HG02759 (cell line): Measurements from ENCODE around the gene BMP10.

Experiments
- ATAC-seq: cut with Tn5 transposase; IDR thresholded peaks from one replicate; pipeline ENCODE4 v1.9.1; 2021; ENCODE audit warnings: mild to moderate bottlenecking, moderate library complexity; ENCODE audit not compliant: unreplicated experiment

The BMP10 gene

GRCh38 chr2:68871159-68871764 is at the start of gene BMP10:
BMP10 (minus strand) TSS chr2:68871397; CDS start chr2:68871358, 39 bp downstream.
- ATAC-seq: no peak

DNA sequence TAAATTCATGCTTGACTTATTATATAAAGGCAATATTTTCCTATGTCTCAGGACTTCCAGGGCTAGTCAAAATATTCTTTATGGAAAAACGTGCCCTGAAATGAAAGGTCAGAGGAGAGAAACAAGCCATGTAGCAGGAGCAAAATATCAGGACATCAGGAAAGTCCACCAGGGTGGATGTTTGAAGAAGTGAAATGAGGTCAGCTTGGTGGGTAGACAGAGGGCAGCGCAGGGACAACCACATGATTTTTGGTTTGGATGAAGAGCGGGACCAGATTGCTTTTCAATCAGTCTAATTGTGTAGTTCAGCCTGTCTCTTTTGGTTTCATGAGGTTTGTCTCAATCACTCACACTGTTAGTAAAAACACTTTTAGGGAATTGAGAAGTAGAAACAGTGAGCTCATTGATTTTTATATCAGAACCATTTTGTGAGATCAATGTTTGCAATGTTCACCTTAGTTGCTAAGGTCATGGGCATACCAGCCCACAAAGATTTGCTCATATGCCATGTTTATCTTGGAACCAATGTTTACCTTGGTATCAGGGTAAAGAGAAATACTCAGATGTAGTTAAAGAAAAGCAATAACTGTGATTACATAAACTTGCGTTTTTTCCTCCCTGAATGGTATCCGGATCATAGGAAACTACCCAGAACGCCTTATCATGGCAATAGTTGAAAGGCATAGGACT is 49.4 kb upstream of the BMP10 start:
- no peak for ATAC-seq

GRCh38 chr2:68918497-68918896 is 47.3 kb upstream of the BMP10 start:
- no peak for ATAC-seq

DNA sequence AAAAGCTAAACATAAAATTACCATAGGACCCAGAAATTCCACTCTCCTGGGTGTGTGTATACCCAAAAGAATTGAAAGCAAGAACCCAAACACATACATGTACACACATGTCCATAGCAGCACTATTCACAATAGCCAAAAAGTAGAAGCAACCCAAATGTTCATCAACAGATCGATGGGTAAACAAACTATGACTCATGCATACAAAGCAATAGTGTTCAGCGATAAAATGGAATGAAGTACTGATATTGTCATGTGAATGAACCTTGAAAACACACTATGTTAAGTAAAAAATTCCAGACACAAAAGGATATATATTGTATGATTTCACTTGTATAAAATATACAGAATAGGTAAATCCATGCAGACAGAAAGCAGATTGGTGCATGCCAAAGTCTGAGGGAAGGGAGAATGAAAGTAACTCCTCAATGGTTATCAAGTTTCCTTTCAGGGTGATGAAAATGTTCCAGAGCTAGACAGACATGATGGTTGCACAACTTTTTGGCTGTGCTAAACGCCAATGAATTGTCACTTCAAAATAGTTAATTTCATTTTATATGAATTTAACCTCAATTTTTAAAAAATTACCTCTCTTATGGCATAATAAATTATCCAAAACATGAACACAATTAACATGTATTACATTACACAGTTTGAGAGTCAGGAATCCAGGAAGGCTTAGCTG is 46.0 kb upstream of the BMP10 start:
- no peak for ATAC-seq

- ATAC-seq: no peak
Observed at GRCh38 chr2:68916226-68916625, 45.0 kb upstream of the BMP10 start.

DNA sequence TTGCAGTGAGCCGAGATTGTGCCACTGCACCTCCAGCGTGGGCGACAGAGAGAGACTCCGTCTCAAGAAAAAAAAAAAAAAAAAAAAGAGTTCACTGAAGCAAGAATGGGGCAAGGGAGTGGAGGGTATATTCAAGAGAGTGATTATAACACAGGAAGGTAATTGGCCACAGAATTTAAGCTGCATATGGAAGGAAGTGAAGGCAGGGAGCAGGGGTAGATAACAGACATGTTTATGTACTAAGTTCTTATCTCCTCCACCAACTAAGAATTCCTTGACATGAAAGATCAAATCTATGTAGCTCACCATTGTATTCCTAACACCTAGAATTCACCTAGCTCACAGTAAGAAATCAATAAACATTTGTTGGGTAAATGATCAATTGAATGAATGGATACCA is 44.2 kb upstream of the BMP10 start:
- ATAC-seq: no peak

DNA sequence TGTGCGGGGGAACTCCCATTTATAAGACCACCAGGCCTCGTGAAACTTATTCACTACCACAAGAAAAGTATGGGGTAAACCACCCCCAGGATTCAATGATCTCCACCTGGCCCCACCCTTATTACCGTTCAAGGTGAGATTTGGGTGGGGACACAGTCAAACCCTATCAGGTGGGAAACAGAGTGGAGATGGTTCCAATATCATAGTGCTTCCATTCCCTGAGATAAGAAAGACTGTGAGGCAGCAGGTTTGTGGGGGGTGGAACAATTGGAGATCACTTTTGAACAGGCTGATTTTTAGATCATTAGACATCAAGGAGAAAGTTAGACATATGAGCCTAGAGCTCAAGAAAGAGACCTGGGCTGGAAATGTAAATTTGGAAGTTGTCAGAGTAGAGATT is 42.2 kb upstream of the BMP10 start:
- ATAC-seq: no peak

DNA sequence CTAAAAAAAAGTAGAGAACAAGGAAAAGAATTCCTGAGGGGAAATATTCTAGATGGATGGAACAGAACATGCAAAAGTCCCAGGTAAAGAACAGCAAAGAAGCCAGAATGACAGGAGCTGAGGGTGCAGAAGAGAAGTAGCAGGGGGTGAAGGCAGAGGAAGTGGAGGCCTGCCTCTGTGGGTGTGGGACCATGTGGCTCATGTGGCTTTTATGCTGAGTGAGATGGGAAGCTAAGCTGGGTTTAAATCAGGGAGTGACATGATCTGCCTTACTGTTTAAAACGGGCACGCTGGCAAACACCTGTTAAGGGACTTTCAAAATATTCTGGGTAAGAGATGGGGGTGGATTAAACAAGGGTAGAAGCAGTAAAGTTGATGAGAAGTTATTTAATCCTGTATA is 41.5 kb upstream of the BMP10 start:
- no peak for ATAC-seq

DNA sequence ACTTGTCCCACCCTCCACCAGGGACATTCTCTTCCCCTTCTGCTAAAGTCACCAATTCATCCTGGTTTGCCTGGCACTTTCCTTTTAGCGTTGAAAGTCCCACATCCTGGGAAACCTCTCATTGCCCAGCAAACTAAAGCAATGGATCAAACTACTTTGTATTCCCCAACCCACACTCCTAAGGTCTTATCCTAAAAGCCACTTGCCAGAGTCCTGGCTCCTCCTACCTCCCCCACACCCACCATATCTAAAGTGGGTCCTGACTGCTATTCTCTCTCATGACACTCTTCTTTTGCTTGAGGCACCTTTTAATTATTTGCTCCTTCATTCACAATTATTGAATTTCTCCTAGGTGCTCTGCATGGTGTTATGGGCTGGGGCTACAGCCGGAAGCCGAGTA is 40.9 kb upstream of the BMP10 start:
- no peak for ATAC-seq

DNA sequence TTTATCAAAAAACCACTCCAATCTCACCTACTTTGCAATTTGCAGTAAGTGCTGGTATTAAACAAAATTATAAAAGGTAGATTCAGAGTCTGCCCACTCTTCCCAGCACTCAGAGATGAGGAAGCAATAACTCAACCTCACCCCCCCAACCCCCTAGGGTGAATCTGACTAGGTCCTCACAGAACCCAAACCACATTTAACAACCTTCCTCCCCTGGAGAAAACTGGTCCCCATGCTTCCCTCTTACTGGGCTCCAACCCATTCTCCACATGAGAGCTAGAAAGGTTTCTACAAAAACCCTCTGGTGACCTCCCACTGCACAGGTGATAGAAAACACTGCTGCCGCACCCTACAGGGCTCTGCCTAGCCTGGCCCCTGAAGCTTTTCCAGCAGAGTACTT is 40.5 kb upstream of the BMP10 start:
- ATAC-seq: no peak

DNA sequence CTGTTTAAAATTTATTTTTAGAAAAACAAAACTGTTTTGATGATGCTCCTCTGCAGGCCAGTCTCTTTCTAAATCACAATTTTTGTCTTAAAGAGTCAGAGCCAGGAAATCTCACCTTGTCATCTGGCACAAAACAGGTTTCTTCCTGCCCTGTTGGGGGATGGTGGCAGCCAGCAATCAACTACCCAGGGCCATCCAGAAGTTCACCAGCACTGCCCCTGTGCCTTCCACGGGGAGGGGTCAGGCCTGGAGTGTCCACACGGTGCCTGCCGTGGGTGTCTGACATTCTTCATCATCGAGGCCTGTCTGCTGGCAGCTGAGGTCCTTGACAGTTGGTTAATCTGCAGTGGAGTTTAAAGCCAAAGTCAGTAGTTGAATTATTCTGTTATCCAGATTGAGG is 40.0 kb upstream of the BMP10 start:
- no peak for ATAC-seq

GRCh38 chr2:68909793-68910674 is 38.8 kb upstream of the BMP10 start:
- peak; percentile 42 for ATAC-seq

DNA sequence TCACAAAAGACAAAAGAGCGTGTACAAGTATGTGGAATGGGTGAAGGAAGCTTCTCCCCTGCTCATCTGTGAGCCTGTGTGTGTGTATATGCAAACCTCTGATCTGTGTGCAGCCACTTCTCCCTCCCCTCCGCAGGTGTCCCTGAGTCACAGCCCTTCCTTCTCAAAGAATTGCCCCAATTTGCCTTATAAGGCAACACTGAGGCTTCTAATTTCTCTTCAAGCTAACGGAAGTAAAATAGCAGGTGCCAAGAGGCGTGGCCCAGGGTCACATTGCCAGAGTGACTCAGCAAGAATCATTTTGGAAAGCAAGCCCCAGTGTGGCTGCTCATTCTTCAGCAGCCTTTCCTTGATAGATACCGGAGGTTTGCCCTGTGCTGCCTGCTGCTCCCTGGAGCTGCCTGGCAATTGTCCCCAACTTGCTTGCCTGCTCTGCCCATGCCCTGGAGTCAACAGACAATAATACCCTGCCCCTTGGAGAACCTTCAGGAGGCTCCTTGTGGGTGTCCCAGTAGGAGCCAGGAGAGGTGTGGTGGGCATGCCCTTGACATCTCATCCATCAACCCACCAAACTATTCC is 37.3 kb upstream of the BMP10 start:
- ATAC-seq: peak; percentile 96

GRCh38 chr2:68907920-68908253 is 36.7 kb upstream of the BMP10 start:
- peak; percentile 28 for ATAC-seq

- no peak for ATAC-seq
Observed at GRCh38 chr2:68907232-68907919, 36.2 kb upstream of the BMP10 start.

DNA sequence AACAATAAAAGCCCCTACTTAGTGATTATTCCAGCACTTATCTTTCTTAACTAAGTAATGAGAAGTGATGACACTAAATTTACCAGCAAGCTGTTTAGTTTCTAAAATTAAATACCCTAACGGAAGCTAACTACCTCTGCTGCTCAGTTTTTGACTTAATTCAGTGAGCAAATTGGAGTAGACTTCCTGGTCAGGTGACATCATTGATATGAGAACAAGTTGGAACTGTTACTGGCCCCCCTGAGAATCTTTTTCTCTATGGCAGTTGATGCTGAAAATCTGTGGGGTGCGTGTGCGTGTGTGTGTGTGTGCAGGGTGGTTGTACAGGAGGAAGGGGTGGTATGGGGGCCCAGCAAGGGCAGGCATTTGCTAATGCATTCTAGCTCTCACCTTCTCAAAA is 35.5 kb upstream of the BMP10 start:
- ATAC-seq: no peak

GRCh38 chr2:68905116-68905515 is 33.9 kb upstream of the BMP10 start:
- no peak for ATAC-seq

DNA sequence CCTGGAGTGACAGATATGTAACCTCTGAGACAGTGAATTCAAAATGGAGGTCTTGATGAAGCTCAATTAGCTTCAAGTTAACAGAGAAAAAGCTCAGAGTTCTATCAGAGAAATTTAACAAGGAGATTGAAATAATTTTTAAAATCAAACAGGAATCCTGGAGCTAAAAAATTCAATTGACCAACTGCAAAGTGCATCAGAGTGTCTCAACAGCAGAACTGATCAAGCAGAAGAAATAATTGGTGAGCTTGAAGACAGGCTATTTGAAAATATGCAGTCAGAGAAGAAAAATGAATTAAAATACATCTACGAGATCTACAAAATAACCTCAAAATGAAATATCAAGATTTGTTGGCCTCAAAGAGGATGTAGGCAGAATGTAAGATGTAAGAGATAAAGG is 30.4 kb upstream of the BMP10 start:
- ATAC-seq: no peak

- no peak for ATAC-seq
Observed at GRCh38 chr2:68901199-68901514, 30.0 kb upstream of the BMP10 start.

DNA sequence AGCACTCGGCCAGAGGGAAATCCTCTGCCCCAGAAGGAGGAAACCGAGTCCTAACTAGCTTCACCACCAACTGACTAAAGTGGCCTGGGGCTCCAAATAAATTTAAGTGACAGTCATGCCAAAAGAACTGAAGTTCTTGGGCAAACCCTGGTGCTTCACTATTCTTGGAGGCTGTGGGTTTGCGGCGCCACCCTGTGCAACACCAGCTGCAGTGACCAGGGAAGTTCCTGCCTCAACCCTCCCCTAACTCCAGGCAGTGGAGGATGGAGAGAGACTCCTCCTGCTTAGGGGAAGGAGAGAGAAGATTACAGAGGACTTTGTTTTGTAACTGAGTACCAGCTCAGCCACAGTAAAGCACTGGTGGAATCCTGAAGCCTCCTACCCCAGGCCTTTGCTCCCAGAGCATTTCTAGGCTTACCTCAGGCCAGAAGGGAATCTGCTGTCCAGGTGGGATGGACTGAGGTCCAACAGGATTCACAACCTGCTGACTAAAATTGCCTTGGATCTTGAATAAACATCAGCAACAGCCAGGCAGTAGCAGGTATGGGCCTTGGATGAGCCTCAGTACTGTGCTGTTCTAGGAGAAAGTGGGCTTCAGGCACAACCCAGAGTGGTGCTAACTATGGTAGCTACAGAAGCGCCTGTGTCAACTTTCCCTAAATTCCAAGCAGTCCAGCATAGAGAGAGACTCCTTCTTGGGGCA is 29.4 kb upstream of the BMP10 start:
- ATAC-seq: no peak
